NCI-H2029 treated with DMSO at 0.1 percent for 48 hours (cell line): ENCODE results near the gene ABCD3.
"Not testable (repeated sequence)": the region's sequence is repeated elsewhere in the genome, so short reads cannot be mapped to it uniquely, and the experiment has no call there.

Source experiments
- DNase-seq: peaks from one replicate; lab custom pipeline; 2025; lab: John Stamatoyannopoulos, UW

Gene ABCD3

GRCh38 chr1:94416901-94417727 is 1.1 kb upstream of the ABCD3 start:
- no peak for DNase-seq

- no peak for DNase-seq
These were observed 536 bp upstream of the ABCD3 start for GRCh38 chr1:94417728-94417977.

DNA sequence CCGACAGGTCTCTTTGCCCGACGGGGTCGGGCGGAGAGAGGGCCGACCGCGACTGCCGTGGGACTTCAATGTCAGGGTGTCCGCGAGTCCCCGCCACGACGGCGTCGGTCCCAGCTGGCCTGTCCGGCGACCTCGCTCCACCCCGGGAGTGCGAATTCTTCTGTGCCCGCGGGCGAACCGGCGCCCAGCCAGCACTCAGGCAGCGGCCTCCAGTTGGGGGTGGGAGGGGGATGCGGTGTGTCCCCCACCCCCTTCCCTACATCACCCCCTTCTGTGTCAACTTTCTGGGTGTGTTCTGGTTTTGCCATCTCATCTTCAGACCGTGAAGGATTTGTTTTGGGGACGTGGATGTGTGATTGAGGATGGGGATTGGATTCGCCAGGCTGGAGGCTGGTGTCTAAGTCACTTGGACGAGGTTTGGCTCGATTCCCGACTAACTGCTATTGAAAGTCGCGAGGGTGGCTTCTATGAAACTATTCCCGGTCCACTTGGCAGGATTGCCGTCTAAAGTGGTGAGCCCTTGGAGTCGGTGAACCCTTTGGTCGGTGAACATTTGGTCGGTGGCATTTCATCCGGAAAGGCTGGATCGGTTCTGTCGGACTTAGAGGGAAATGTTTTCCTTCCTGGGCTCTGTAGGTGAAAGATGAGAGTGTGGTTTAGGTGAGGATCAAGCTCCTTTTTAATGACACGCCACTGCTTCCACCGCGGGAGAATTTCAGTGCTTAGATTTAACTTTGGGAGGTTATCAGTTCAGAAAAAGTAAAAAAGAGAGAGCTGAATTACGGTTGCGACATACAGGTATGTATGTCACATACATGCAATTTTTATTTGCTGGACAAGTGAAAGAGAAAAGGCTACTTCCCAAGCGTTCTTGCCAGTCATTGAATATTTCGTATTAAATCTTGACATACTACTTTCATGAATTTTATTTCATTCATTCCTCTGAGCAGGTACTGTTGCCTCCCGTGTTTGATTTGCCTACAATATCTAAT is 771 bp downstream of the ABCD3 start:
- DNase-seq, result peak; percentile 65

GRCh38 chr1:94422115-94422820 is 4.1 kb downstream of the ABCD3 start:
- DNase-seq, result no peak

GRCh38 chr1:94425821-94426484 is 7.8 kb downstream of the ABCD3 start:
- DNase-seq, result peak; percentile 83

GRCh38 chr1:94426485-94426870 is 8.3 kb downstream of the ABCD3 start:
- not testable (repeated sequence) for DNase-seq

- no peak for DNase-seq
These were observed 10.3 kb downstream of the ABCD3 start for GRCh38 chr1:94428441-94428840.

DNA sequence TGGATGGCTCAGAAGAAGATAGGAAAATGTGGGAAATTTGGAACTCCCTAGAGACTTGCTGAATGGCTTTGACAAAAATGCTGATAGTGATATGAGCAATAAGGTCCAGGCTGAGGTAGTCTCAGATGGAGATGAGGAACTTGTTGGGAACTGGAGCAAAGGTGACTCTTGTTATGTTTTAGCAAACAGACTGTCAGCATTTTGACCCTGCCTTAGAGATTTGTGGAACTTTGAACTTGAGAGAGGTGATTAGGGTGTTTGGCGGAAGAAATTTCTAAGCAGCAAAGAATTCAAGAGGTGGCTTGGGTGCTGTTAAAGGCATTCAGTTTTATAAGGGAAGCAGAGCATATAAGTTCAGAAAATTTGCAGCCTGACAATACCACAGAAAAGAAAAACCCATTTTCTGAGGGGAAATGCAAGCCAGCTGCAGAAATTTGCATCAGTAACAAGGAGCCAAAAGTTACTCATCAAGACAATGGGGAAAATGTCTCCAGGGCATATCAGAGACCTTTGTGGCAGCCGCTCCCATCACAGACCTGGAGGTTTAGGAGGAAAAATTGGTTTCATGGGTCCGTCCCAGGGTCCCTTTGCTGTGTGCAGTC is 10.8 kb downstream of the ABCD3 start:
- not testable (repeated sequence) for DNase-seq

DNA sequence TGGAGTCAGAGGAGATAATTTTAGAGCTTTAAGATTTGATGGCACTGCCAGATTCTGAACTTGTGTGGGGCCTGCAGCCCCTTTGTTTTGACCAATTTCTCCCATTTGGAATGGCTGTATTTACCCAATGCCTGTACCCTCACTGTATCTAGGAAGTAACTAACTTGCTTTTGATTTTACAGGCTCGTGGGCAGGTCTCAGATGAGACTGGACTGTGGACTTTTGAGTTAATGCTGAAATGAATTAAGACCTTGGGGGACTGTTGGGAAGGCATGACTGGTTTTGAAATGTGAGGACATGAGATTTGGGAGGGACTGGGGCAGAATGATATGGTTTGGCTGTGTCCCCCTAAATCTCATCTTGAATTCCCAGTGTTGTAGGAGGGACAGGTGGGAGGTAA is 11.9 kb downstream of the ABCD3 start:
- not testable (repeated sequence) for DNase-seq

- no peak for DNase-seq
These were observed 15.7 kb downstream of the ABCD3 start for GRCh38 chr1:94433866-94434265.

- DNase-seq, result no peak
These were observed 16.3 kb downstream of the ABCD3 start for GRCh38 chr1:94434365-94435045.

- DNase-seq, result peak; percentile 91
These were observed 20.6 kb downstream of the ABCD3 start for GRCh38 chr1:94438692-94439276.

DNA sequence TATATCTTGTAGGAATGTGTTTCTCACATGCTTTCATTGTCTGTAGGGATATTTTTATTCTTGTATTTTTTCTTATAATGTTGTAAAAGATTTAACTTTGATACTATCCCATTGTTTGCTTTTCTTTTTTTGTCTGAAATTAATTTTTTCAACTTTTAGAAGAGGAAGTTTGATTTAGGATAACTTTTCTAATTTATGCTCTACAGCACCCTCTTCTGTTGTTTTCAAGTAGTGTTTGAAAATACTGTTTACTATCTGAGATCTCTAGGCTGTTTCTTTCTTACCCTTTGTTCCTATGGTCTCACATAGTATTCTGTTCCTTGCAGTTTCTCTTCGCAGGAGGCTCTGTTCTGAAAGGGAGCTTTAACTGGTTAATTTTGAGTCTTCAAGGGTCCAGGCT is 21.9 kb downstream of the ABCD3 start:
- DNase-seq, result no peak

GRCh38 chr1:94443067-94443466 is 24.9 kb downstream of the ABCD3 start:
- not testable (repeated sequence) for DNase-seq

DNA sequence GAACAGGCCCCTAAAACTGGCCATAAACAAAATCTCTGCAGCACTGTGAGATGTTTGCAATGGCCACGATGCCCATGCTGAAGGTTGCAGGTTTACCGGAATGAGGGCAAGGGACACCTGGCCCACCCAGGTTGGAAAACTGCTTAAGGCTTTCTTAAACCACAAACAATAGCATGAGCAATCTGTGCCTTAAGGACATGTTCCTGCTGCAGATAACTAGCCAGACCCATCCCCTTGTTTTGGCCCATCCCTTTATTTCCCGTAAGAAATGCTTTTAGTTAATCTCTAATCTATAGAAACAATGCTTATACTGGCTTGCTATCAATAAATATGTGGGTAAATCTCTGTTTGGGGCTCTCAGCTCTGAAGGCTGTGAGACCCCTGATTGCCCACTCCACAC is 26.6 kb downstream of the ABCD3 start:
- DNase-seq, result not testable (repeated sequence)

DNA sequence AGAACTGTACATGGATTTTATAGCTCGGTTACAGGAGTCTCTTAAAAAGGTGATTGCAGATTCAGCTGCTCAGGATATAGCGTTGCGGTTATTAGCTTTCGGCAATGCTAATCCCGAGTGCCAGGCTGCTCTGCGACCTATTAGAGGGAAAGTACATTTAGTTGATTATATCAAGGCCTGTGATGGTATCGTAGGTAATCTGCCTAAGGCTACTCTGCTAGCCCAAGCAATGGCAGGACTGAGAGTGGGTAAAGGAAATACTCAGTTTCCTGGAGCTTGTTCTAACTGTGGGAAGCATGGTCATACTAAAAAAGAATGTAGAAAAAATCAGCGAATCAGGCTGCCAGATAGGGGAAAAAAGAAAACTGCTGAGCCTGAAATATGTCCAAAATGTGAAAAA is 27.5 kb downstream of the ABCD3 start:
- not testable (repeated sequence) for DNase-seq

DNA sequence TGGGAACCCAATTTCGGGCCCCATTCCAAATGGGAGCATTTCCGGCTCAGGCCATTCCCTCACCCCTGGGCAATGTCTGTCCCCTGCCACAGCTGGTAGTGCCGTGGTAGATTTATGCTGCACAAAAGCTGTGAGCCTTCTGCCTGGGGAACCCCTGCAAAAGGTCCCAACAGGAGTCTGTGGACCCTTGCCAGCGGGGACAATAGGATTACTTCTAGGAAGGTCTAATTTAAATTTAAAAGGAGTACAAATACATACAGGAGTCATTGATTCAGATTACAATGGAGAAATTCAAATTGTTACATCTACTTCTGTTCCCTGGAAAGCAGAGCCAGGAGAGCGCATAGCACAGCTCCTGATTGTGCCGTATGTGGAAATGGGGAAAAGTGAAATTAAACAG is 28.0 kb downstream of the ABCD3 start:
- not testable (repeated sequence) for DNase-seq

- DNase-seq, result not testable (repeated sequence)
These were observed 30.6 kb downstream of the ABCD3 start for GRCh38 chr1:94448741-94449140.

DNA sequence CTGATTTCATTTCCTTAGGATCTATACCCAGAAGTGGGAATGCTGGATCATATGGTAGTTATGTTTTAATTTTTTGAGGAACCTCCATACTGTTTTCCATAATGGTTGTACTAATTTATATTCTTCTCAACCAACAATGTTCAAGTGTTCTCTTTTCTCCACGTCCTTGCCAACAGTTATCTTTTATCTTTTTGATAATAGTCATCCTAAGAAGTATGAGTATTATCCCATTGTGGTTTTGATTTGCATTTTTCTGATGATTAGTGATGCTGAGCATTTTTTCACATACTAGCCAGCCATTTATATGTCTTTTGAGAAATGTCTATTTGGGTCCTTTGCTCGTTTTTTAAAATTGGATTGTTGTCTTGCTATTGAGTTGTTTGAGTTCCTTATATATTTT is 38.5 kb downstream of the ABCD3 start:
- DNase-seq, result no peak

GRCh38 chr1:94462606-94463005 is 44.4 kb downstream of the ABCD3 start:
- DNase-seq, result no peak
